Endodermal cell (in vitro differentiated cells): ENCODE results near the gene MNAT1. TPM values are rescaled to one million over a fixed set of nuclear protein-coding genes. Genes with fewer than 3 reads are reported as not detected.

Experiments used
- DNase-seq: peaks from one replicate; pipeline ENCODE4 v3.0.0-alpha.2; 2017
- H3K27ac ChIP-seq: 2 replicates; pipeline ENCODE4 v1.5.1; 2013; ENCODE audit warnings: mild to moderate bottlenecking, low read depth, low read length, moderate library complexity
- H3K27me3 ChIP-seq: 2 replicates; pipeline ENCODE4 v1.6.1; 2013; ENCODE audit warnings: mild to moderate bottlenecking, low read length, moderate library complexity; ENCODE audit not compliant: insufficient read depth, control insufficient read depth, poor library complexity, severe bottlenecking
- H3K36me3 ChIP-seq: 2 replicates; pipeline ENCODE4 v1.7.0; 2013; ENCODE audit warnings: mild to moderate bottlenecking, low read length, moderate library complexity; ENCODE audit not compliant: control insufficient read depth, insufficient read depth
- H3K4me1 ChIP-seq: one replicate; pipeline ENCODE4 v1.7.0; 2013; ENCODE audit warnings: low read length; ENCODE audit not compliant: control insufficient read depth, insufficient read depth
- H3K4me3 ChIP-seq: 2 replicates; pipeline ENCODE4 v1.5.1; 2013; ENCODE audit warnings: mild to moderate bottlenecking, low read length, moderate library complexity
- H3K9ac ChIP-seq: 2 replicates; pipeline ENCODE4 v1.6.1; 2013; ENCODE audit warnings: mild to moderate bottlenecking, low read length, moderate library complexity; ENCODE audit not compliant: poor library complexity, severe bottlenecking; ENCODE audit errors: extremely low read depth
- H3K9me3 ChIP-seq: 2 replicates; pipeline ENCODE4 v1.6.1; 2013; ENCODE audit warnings: mild to moderate bottlenecking, low read length, moderate library complexity; ENCODE audit not compliant: control insufficient read depth
- H3K27ac Mint-ChIP-seq: 2 replicates; pipeline ENCODE4 v1.8.0; 2020; ENCODE audit warnings: mixed read lengths
- H3K27me3 Mint-ChIP-seq: 2 replicates; pipeline ENCODE4 v1.8.0; 2021; ENCODE audit warnings: mild to moderate bottlenecking, mixed read lengths; ENCODE audit not compliant: insufficient read depth
- H3K36me3 Mint-ChIP-seq: 2 replicates; pipeline ENCODE4 v1.8.0; 2020; ENCODE audit warnings: low read depth, mixed read lengths
- H3K4me1 Mint-ChIP-seq: 2 replicates; pipeline ENCODE4 v1.8.0; 2020; ENCODE audit warnings: mixed read lengths
- H3K4me3 Mint-ChIP-seq: 2 replicates; pipeline ENCODE4 v1.8.0; 2020; ENCODE audit warnings: mild to moderate bottlenecking, moderate library complexity, mixed read lengths
- H3K9me3 Mint-ChIP-seq: 2 replicates; pipeline ENCODE4 v1.8.0; 2020; ENCODE audit warnings: mild to moderate bottlenecking, mixed read lengths
- WGBS, 2 experiments: methylation state at CpG; one replicate each; pipeline versions ENCODE4 v1.1.5 to v1.1.7; 2013; ENCODE audit warnings: missing lambda C conversion rate in 2 of 2, mixed read lengths in 1 of 2; ENCODE audit not compliant: insufficient coverage in 1 of 2, insufficient read length in 1 of 2; 5-methylcytosine and 5-hydroxymethylcytosine counted together
- total RNA-seq, 2 donors: library from RNA; stranded (reverse); fragmentation: NEBNext Ultra II Directional in 1 of 2; extraction: Animal tissue kit (Norgen Biotek cat#: 25700) in 1 of 2; gene quantifications; 2 replicates in 1 of 2; 3 replicates in 1 of 2; pipeline ENCODE4 v1.2.1, GENCODE V29; 2021
- TF ChIP-seq, protein P1 (sequence below): fragments of 200-600 bp; sonication (generic); conservative IDR thresholded peaks from 2 replicates; pipeline ENCODE4 v1.5.0; 2021; ENCODE audit warnings: antibody characterized with exemption, mild to moderate bottlenecking

The MNAT1 gene
- total RNA-seq, 2 donors from 2014 or later = 36.8 to 42.6 TPM

DNA sequence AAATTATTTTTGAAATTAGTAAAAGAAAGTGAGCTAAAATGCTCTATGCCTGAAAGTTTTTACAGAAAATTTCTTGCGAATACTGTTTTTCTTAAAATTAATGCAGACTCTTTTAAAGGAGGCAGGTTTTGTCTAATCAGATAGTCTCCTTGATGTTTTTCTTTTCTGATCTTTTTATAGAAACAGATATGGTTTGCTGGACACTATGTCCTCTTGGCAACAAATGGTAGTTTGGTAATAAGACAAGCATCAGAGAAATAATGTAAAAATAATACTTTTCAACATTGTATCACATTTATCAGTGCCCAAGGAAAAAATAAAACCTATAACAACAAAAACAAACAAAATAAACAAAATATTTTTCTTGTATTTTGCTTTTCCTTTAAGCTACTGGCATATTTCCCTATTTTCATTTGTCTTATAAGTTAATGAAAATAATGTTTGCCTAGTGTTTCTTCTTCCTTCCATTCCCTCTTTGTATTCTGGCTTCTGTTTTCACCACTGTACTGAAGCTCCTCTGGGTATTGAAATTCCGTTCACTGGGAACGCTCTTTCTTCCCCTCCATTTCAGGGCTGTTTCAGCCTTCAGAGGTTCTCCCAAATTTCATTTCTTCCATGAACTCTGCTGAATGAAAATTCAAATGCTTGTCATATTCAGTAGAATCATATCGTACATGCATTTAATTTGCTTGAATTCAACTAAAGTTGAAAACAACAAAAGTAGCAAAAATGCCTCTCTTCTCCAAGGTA, 131.0 kb downstream of the MNAT1 start:
- H3K4me3 Mint-ChIP-seq = no peak overlapping the region
- DNase-seq = no peak
- no peak overlapping the region for H3K27ac Mint-ChIP-seq
- H3K27ac ChIP-seq = no peak overlapping the region
- no peaks in the 10 kb centered on the region for H3K36me3 ChIP-seq
- TF ChIP-seq, protein P1, sequence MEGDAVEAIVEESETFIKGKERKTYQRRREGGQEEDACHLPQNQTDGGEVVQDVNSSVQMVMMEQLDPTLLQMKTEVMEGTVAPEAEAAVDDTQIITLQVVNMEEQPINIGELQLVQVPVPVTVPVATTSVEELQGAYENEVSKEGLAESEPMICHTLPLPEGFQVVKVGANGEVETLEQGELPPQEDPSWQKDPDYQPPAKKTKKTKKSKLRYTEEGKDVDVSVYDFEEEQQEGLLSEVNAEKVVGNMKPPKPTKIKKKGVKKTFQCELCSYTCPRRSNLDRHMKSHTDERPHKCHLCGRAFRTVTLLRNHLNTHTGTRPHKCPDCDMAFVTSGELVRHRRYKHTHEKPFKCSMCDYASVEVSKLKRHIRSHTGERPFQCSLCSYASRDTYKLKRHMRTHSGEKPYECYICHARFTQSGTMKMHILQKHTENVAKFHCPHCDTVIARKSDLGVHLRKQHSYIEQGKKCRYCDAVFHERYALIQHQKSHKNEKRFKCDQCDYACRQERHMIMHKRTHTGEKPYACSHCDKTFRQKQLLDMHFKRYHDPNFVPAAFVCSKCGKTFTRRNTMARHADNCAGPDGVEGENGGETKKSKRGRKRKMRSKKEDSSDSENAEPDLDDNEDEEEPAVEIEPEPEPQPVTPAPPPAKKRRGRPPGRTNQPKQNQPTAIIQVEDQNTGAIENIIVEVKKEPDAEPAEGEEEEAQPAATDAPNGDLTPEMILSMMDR = no peak
- no peaks in the 10 kb centered on the region for H3K27me3 ChIP-seq
- H3K4me1 ChIP-seq = no peaks in the 10 kb centered on the region
- WGBS, 2 experiments = 95% methylated on average over 3 to 4 of the region's 4 CpGs
- no peak overlapping the region for H3K4me3 ChIP-seq
- no peak overlapping the region for H3K9ac ChIP-seq
- no peaks in the 10 kb centered on the region for H3K9me3 Mint-ChIP-seq
- H3K9me3 ChIP-seq = no peaks in the 10 kb centered on the region
- no peaks in the 10 kb centered on the region for H3K27me3 Mint-ChIP-seq
- no peaks in the 10 kb centered on the region for H3K4me1 Mint-ChIP-seq
- no peaks in the 10 kb centered on the region for H3K36me3 Mint-ChIP-seq

DNA sequence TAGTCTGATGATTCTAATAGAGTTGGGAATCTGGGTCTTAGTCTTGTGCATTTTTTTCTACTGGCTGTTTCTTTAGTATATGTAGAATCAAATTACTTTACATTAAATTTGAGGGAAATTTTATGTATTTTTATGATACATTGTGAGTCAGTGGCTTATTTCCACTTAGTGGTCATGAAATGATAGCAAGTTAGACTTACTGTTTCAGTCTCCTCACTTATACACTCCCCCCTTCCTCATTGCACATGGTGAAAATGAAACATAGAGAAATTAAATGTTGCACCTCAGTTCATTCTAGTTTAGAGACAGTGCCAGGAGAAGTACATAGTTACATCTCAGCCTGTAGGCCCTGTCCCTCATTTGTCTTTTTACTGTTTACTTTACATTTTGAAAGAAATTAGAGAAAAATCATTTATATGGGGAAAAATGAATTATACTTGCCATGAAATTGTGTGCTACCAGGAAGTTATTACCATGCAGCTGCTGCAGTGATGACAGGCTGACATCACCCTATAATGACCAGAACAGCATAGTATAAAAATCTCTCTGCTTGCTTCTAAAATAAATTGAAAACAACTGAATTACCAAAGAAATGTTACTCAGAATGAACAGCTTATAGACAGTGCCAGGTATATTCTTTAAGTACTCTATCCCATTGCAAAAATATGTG, 133.1 kb downstream of the MNAT1 start:
- H3K27ac ChIP-seq = no peak overlapping the region
- Mint-ChIP-seq H3K4me3 (no peak overlapping the region), H3K4me1 (no peaks in the 10 kb centered on the region), H3K9me3 (no peaks in the 10 kb centered on the region), H3K27ac (no peak overlapping the region), H3K36me3 (no peaks in the 10 kb centered on the region), H3K27me3 (no peaks in the 10 kb centered on the region)
- no peak overlapping the region for H3K9ac ChIP-seq
- TF ChIP-seq, protein P1 = no peak
- H3K27me3 ChIP-seq = no peaks in the 10 kb centered on the region
- no peaks in the 10 kb centered on the region for H3K4me1 ChIP-seq
- H3K4me3 ChIP-seq = no peak overlapping the region
- H3K36me3 ChIP-seq = no peaks in the 10 kb centered on the region
- H3K9me3 ChIP-seq = no peaks in the 10 kb centered on the region
- DNase-seq = no peak

DNA sequence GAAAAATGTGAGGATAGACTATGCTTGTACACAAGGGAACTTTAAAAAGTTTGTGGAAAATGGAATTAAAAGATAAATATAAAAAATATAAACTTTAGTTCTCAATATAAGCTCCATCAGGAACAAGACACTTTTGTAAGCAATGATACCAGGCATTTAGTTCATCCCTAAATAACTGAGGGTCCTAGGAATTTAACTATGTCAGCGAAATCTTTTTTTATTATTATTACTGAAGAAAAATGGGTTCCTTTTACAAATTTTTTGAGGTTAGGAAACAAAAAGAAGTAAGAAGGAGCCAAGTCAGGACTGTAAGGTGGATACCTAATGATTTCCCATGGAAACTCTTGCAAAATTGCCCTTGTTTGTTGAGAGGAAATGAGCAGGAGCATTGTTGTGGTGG, 143.6 kb downstream of the MNAT1 start:
- H3K27ac ChIP-seq = no peak overlapping the region
- peaks cover 21% of the 10 kb centered on the region for H3K36me3 Mint-ChIP-seq
- no peak for DNase-seq
- H3K4me3 ChIP-seq = no peak overlapping the region
- TF ChIP-seq, protein P1 = no peak
- 100% methylated on average over 1 of the region's 1 CpG; no CpG with 5 or more reads in 1 of the 2 experiments for WGBS, 2 experiments
- no peaks in the 10 kb centered on the region for H3K4me1 ChIP-seq
- peaks cover 4% of the 10 kb centered on the region for H3K9me3 Mint-ChIP-seq
- H3K27me3 ChIP-seq = no peaks in the 10 kb centered on the region
- H3K4me3 Mint-ChIP-seq = no peak overlapping the region
- H3K27ac Mint-ChIP-seq = no peak overlapping the region
- no peak overlapping the region for H3K9ac ChIP-seq
- H3K27me3 Mint-ChIP-seq = no peaks in the 10 kb centered on the region
- peaks cover 19% of the 10 kb centered on the region for H3K36me3 ChIP-seq
- peaks cover 10% of the 10 kb centered on the region for H3K9me3 ChIP-seq
- no peaks in the 10 kb centered on the region for H3K4me1 Mint-ChIP-seq
